COLO829 (cell line): ENCODE results near the gene NFATC1.

Experiments
- DNase-seq: peaks from one replicate; pipeline ENCODE4 v3.0.0; 2012; ENCODE audit warnings: low spot score

NFATC1 gene

DNA sequence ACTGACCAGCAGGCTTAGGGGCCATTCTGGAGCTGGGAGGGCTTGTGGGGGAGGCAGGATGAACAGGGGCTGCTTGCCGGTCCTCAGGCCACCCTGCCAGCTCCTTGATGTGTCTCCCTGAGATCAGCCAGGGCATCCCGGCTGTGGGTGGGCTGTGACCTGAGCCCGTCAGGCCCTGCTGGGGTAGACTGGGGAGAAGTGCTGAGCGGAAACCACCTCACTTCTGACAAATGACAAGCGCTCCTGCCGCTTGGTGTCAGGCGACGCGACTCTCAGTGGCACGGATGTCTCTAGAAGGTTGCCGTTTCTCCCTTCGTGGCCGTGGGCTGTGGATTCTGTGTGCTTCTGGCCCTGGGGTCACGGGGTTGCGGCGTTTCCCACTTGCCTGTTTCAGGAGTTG lies 45.7 kb downstream of the NFATC1 start:
- DNase-seq: no peak

DNA sequence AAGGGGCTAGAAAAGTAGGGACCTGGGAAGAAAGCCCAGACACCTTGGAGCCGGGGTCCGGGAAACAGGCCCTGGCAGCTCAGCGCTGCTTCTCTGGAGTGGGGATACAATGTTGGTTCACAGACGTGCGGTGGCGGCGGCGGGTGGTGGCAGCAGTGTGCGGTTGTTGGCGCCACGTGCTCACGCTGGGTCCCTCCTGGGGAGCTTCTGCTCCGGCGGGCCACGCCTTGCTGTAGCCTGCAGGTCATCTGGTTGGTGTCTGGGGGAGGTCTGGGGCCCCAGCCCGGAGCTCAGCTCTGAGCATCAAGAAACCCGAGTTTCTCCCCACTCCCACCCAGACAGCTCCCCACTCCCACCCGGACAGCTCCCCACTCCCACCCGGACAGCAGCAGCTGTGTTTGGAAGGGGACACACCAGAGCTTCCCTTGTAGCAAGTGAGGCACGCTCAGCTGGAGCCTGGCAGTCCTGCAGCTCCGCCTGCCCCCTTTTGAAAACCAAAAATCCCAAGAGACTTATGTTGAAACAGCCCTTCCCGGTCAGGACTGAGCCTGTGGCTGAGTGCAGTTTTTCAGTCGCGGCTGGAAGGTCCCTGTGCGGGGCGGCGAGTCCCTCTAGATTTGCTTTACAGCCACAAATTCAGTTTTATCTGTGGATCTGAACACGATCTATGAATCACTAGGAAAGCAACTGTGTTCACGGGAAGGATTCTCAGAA lies 46.9 kb downstream of the NFATC1 start:
- no peak for DNase-seq

DNA sequence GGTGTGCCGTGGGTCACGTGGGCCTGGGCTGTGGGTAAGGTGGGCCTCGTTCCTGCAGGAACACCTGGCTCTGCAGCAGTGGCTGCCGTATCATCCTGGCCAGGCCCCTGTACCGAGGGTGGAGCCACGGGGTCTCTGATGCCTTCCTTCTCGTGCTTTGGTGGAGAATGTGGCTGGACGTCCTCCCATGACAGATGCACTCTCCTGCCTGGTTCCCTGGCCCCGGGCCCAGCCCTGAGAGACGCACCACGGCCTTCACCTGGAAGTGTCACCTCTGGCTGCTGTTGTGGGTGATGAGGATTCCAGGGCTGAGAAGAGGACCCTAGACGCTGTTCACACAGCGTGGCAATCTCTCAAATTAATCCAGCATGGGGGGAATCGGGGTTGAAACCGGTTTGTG lies 49.5 kb downstream of the NFATC1 start:
- no peak for DNase-seq

DNA sequence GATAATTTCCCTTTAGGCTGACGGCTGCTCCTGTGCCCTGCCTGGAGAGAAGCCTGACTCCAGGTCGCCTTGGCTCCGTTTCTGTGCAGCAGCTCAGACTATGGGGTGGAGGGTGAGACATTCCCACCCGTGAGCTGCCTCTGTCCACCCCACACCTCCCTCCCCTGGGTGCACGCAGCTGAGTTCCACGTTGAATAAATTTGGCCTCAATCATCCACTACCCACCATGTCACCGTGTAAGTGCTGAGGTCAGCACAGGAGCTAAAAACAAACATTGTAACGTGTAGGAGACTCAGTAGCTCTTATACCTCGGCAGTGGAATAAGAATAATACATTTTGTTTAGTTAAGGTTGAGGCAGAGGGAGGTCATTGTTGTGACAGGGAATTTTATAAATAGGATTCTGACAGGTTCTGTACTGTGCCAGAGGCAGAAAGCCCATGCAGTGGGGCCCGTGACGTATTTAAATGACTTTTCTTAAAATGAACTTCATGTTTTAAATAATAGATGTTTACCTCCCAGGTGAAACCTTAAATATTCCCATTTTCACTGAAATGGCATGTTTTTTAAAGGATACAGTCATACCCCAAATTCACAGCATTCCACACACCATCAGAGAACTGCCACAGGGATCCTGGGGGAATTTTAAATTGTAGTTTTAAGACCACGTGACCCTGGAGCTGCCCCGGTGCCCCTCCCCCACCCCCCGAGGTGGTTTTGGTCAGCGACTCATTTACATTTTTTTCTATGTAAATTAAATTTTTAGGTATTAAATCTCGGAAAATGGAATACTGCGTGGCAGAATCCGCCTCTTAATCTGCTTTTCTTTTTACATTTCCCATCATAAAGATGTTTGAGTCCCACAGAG lies 50.2 kb downstream of the NFATC1 start:
- no peak for DNase-seq

DNA sequence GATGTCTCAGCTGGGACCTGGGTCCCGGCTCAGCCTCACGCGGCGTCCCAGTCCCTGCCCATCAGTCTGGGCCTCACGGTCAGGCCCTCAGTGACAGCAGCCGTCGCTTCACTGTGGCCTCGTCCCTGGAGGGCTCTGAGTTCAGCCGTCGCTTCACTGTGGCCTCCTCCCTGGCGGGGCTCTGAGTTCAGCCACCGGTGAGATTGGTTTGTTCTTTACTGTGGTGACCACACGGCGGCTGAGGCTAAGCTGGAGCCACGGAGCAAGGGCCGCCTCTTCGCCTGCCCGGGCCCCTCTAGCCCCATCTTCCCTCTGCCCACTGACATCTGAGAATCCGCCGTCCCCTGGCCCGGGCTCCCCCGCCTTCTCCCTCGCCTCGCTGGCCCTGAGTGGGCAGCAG lies 51.2 kb downstream of the NFATC1 start:
- no peak for DNase-seq

DNA sequence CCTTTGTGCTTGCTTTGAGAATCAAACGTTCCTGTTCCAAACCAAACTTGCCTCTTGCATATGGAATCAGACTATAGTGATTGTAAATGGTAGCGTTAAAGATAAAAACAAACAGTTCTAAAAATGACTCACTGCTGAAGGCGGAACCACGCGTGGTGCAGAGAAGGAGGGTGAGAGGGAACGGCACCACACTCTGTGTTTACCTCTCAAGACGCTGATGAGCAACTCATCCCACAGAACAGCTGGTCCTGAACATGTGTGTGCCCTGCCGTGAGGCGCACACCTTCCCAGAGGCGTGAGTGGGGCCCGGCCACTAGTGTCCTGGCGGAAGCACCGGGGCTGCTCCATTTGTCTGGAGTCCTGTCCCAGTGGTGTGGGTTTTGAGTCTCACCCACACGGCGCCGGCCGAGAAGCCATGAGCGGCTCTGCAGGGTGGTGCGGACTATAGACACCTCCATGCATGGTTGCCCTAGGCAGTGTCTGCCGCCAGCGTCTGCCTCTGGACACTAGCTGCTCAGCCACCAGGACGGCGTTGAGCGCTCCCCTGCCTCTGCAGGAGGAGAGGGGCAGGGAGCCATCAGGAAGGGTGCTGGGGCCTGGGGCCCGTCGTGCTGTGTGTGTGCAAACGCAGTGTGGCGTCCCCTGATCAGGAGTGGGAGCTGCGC lies 52.1 kb downstream of the NFATC1 start:
- no peak for DNase-seq

DNA sequence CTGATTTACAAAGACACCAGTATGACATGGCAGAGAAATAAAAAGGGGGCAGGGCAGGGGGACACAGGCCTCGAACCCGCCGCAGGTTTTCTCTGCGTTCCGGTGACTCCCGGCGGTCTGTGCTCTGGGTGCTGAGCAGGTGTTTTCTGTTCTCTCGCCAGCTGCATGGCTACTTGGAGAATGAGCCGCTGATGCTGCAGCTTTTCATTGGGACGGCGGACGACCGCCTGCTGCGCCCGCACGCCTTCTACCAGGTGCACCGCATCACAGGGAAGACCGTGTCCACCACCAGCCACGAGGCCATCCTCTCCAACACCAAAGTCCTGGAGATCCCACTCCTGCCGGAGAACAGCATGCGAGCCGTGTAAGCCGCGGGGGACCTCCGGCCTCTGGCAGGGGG lies 52.9 kb downstream of the NFATC1 start:
- no peak for DNase-seq

DNA sequence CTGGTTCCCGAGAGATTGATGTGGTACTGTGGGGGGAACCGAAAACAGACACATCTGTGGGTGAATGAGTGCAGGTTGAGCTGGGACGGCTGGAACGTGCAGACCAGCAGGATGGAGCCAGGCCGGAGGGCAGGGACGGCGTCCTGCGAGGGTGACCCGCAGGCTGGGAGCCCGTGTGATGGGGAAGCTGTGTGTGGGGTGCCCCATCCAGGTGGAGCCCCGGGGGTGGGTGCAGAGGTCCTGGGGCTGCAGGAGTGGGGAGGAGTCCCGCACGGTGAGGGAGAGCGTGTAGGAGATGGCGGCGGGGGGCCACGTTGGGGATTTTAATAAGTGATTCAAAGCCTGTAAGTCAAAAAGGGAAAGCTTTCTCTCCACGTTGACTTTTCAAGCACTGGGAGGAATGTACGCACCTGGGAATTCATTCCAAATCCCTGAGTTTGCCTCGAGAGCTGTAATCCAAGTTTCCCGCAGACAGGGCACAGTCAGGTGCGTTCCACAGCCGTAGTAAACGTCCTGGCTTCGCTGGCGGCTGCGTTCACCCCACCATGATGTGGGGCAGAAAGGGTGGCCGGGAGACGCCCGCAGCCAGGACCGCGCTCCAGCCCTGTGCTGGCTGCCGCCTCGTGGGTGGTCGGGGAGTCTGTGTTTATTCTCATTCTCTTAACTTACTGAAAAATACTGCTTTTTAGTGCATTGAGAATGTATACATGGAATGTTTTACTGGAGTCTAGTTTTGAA lies 54.0 kb downstream of the NFATC1 start:
- DNase-seq: no peak

DNA sequence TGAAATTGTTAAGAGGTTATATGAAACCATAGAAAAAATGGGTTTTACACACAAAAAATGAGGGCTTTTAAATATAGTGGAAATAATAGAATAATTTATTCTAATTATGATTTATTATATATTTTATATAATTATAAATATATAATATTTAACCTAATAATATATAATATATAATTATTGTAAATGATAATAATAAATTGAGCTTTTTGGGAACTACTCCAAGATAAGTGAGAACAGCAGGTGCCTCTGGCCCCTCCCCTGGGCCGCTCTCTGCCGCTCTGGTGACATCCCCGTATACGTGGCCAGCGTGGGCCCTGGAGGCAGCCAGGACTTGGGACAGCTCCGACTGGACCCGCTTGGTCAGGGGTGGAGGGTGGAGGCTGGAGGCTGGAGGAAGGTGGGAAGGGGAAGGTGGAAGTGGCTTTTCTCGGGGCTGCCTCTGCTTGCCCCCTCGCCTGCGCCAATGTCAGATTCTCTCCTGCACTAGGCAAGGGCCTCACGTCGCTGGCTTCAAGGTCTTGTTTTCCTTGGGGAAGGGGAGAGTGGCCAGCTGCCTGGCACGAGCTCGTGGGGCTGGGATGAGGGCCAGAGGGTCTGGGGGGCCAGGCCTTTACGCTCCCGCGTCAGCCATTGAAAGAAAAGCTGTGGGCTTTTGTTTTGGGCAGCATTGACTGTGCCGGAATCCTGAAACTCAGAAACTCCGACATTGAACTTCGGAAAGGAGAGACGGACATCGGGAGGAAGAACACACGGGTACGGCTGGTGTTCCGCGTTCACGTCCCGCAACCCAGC lies 54.8 kb downstream of the NFATC1 start:
- DNase-seq: no peak

DNA sequence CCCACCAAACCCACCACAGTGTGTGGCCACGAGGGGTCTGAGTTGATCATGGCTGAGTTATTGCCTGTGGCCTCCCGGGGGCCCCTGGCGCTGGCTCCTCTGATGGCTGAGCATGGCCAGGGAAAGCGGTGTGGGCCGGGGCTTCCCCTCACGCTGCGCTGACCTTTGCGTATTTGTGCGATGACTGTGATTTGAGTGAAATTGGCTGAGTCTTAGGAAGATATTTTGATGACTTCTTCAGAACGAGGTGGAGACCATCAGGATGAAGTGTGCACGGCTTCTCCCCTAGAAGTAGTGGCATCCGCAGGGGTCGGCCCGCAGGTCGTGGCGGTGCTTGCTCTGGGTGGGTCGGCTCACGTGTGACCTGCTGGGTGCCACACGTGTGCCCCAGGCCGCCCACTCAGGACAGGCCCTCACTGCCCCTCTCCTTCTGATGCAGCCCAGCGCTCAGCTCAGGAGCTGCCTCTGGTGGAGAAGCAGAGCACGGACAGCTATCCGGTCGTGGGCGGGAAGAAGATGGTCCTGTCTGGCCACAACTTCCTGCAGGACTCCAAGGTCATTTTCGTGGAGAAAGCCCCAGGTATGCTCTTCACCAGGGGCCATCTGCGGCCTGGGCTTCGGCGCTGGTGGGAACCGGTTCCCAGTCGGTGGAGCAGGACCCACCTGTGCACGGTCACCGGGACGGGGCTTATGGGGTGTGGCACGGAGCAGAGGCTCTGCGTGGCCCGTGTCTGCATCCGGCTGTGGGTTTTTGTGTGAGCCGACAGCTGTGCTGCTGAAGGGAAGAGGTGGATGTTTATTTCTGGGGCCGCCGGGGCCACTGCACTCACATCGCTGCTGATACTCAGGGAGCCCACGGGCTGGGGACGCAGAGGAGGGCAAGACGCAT lies 55.8 kb downstream of the NFATC1 start:
- DNase-seq: no peak

DNA sequence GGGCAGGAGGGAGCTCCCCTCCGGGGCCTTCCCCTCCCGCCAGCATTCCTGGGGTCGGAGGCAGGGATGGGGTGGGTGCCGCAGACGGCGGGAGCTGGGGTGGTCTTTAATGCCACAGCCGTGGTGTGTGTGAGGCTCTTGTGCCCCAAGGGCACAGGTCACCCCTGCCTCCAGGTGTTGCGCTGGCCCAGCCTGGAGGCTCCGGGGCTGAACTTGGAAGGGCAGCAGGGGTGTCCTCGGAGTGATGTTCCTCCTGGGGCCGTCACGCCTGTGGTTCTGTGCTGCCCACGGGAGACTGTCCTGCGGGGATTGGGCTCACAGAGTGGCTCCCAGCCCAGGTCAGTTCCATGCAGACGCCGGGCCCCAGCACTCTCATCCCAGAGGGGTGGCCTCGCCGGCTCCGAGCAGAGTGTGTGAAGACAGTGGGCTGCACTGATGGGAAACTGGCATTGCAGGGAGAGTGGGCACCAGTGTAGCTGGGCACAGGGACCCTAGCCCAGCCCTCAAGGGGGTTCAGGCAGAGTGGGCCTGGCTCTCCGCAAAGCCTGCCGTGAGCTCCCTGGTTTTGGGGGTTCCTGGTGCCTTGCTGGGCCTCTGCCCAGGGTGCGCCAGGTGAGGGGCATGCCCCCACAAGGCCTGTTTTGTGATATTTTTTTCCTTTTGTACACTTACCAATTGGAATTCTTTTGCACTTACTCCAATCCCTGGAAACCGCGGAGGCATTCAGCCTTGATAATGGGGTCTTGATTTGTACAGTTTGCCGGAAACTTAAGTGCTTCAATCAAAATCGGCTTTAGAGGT lies 56.7 kb downstream of the NFATC1 start:
- DNase-seq: no peak

DNA sequence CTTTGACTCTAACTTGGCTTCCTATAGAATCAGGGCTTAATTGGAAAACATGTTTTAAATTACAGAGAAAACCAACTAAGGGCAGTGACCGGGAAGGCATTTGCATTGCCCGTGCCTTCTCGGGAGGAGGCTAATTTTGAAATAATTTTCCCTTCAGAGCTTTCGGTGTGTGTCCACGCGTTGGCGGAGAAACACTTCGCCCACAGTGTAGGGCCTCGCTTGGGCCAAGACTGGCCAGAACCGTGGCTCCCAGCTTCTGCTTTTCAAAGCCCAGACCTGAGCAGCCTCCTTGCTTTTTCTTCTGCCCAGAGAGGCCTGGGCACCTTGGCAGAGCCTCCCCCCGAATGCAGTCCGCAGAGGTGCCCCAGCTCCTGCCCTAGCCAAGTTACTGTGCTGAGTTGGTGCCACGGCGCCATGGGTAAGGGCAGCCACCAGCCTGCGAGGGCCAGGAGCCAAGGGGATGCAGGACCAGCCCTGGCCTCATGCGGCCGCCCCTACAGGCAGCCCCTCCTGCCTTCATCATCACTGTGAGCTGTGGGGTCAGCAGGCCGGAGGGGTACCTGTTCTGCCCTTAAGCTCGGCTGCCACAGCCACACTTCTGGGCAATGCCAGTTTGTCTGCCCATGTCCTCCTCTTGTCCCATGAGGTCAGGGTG lies 57.4 kb downstream of the NFATC1 start:
- DNase-seq: no peak

DNA sequence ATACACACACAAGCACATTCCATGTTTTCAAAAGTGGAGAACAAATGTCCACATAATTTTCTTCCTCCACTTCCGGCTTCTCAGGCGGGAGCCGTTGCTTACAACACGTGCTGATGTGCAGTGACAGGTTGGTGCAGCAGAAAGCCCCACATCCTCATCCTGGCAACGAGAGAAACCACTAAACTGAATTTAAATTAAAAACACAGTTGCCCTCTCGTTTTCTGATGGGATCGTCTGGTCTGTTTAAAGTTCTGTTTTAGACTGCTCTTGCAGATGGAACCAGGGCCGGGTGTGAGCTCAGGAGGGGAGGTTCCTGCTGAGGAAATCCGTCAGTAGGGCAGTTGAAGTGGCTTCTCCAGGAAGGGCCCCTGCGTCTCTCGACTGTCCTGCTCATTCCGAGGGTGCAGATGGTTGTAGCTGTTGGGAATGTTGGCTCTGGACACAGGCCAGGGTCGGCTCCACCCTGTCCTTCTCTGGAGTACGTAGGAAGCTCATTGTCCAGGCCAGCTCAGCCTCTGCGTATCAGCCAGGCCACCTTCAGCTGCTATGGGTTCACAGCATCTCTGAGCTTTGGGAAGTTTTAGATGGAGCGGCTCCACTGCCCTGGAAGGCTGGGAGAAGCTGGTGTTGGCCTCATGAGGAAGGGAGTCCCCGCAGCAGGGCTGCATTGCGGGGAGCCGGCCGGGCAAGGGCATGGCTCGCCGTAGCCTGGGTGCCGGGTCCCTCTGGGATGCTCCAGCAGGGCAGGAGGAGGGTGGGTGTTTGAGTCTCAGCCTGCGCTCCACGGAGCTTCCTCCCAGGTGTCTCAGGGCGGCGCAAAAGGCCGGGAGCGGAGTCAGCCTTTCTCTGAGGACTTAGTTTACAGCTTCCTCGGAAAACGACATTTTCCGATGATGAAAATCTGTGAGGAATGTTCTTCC lies 58.3 kb downstream of the NFATC1 start:
- DNase-seq: no peak

DNA sequence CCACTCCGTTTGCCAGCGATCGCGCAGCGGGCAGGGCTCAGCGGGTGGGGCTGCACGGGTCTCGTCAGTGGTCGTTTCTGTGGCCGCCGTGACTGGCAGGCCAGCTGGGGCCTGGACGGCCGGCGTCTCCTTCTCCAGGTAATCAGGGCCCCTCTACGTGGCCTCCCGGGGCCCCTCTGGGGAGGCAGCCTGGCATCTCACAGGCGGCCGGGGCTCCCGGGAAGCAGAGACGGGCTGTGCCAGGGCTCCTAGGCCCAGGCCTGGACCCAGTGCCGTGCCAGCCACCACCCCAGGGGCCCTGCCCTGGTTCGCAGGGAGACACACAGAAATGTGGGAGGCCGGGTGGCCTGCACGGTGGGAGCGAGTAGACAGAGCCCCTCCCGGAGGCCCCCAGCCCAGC lies 59.5 kb downstream of the NFATC1 start:
- no peak for DNase-seq

DNA sequence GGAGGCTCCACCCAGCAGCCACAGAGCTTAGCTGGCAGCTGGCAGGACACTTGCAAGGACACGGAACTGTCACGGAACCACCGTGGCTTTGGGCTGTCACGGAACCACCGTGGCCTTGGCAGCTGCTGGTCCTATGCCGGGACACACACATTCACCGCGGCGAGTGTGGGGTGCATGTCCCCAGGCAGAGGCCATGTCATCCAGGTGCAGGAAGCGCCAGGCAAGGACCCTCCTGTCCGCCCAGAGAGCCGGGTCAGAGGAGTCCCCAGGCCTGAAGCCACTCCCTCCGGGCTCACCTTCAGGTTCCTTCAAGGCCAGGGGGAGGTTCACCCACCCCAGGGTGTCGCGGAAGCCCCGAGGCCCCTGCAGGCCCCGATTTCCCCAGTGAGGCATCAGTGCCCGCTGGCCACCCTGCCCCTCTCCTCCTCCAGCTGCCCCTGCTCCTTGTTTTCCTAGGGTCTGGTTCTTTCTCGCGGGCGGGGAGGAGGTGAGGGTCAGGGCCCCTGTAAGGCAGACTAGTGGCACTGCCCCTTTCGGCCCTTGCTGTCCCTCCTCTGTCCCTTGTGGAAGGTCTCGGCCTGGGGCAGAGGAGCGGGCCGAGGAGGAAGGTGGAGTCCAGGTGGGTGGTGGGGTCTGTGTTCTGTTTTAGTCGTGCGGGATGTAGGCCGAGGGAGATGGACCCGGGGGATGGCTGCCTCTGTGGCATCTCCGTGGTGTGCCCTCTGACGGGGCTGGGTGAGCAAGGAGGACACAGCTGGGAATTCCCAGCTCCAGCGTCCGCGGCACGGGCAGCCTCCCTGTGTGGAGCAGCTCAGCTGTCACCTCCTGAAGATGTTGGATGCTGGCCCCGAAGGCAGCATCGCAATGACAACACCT lies 60.6 kb downstream of the NFATC1 start:
- DNase-seq: no peak

DNA sequence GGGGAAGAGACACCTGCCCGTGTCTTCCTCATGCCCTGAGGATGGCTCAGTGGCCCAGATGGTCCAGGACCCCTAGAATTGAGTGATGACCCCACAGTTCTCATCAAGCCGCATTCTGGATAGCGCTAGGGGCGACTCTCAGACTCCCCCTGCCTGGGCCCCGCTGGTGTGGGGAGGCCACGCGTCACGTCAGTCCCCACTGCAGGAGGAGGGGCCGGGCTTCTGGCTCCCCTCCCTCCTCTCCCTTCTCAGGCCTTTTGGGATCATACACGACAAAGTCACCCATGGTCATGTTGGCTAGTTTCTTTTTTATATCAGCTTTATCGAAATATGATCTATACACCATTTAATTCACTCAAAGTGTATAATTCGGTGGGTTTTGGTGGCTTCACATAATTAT lies 61.5 kb downstream of the NFATC1 start:
- DNase-seq: no peak

DNA sequence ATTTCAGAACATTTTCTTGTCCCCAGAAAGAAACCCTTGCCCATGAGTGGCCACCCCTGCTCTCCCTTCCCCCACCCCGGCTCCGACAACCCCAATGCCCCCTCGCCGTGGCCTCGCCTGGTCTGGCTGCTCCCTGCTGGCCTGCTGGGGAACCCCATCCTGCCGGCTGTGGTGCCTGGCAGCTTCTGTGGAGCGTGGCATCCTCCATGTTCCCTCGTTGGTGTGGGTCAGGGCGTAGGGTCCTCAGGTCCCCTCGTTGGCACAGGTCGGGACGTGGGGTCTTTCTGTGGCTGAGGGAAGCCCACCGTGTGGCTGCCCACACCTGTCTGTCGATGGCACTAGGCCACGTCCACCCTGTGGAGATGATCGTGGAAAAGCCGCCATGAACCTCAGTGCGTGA lies 61.9 kb downstream of the NFATC1 start:
- no peak for DNase-seq
